Measurements from ENCODE around the gene ELOVL5. TPM values are rescaled to one million over a fixed set of nuclear protein-coding genes. Genes with fewer than 3 reads are reported as not detected.
"Not testable (repeated sequence)": the region's sequence is repeated elsewhere in the genome, so short reads cannot be mapped to it uniquely, and the experiment has no call there.

ELOVL5 gene
- total and polyA plus RNA-seq, 2 donors (not counting 1 experiment from before 2014, with no cell fraction given): 128 to 144 TPM

DNA sequence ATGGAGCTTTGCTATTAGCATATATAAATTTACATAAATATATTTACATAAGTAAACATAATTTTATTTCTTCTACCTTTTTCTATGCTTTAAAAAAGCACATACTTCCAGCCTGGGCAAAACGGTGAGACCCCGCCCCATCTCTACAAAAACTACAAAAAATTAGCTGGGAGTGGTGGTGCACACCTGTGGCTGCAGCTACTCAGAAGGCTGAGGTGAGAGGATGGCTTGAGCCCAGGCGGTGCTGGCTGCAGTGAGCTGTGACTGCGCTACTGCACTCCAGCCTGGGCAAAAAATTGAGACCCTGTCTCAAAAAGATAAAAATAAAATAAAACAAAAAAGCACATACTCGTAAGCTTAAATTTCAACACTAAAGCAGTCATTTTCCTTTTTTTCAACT, 30.3 kb downstream of the ELOVL5 start:
- ChIA-PET CTCF (interaction anchor here (1.4 to 1.6 kb wide), 2 partner anchors 9 to 30 kb away, joined by 3 to 7 read pairs; no protein-coding TSS in a partner anchor), POLR2A (no interaction called here)
- TF ChIP-seq, protein P1, sequence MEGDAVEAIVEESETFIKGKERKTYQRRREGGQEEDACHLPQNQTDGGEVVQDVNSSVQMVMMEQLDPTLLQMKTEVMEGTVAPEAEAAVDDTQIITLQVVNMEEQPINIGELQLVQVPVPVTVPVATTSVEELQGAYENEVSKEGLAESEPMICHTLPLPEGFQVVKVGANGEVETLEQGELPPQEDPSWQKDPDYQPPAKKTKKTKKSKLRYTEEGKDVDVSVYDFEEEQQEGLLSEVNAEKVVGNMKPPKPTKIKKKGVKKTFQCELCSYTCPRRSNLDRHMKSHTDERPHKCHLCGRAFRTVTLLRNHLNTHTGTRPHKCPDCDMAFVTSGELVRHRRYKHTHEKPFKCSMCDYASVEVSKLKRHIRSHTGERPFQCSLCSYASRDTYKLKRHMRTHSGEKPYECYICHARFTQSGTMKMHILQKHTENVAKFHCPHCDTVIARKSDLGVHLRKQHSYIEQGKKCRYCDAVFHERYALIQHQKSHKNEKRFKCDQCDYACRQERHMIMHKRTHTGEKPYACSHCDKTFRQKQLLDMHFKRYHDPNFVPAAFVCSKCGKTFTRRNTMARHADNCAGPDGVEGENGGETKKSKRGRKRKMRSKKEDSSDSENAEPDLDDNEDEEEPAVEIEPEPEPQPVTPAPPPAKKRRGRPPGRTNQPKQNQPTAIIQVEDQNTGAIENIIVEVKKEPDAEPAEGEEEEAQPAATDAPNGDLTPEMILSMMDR (IDR thresholded peaks at IDR 0.05): no peak
- TF ChIP-seq EZH2 (IDR thresholded peaks at IDR 0.05; ENCODE audit: borderline replicate concordance, insufficient read depth, low read depth, low read length, poor library complexity, severe bottlenecking): no peak
- H3K4me1 ChIP-seq (ENCODE audit: control insufficient read depth in 2 of 2, insufficient read depth in 2 of 2, low read length in 2 of 2): peaks cover 51 to 64% of the 10 kb centered on the region in 2 donors
- peaks cover 2 to 26% of the 10 kb centered on the region in 2 experiments for H3K36me3 ChIP-seq (replicated peaks in 1 of 2; ENCODE audit: control extremely low read depth in 1 of 2, control insufficient read depth in 1 of 2, extremely low read depth in 1 of 2, insufficient read depth in 2 of 2, low read length in 1 of 2)
- H3K4me1 Mint-ChIP-seq: peaks cover 78% of the 10 kb centered on the region
- no peaks in the 10 kb centered on the region for H3K9me3 Mint-ChIP-seq (ENCODE audit: insufficient read depth)
- intact Hi-C loops (cut with micrococcal nuclease): no loop called here
- no peak overlapping the region for H3K4me2 ChIP-seq (replicated peaks; ENCODE audit: low read depth, low read length, poor library complexity, severe bottlenecking)
- WGBS (ENCODE audit: insufficient coverage): 100% methylated on average over 1 of the region's 5 CpGs
- H3K79me2 ChIP-seq (ENCODE audit: control insufficient read depth, insufficient read depth, low read length): peaks cover 100% of the 10 kb centered on the region
- no peak overlapping the region for H3K27ac ChIP-seq (ENCODE audit: low read length in 2 of 2)
- H3K4me3 ChIP-seq (ENCODE audit: control extremely low read depth in 1 of 5, extremely low read depth in 1 of 5, insufficient read depth in 1 of 5, low read depth in 2 of 5, low read length in 4 of 5): no peak overlapping the region
- H3K9me3 ChIP-seq (ENCODE audit: control extremely low read depth in 1 of 3, control insufficient read depth in 2 of 3, insufficient read depth in 1 of 3, low read length in 2 of 3): peaks cover 0 to 3% (median 0%) of the 10 kb centered on the region in 3 donors
- no peak overlapping the region for H3K4me3 Mint-ChIP-seq
- no peak overlapping the region for H2AFZ ChIP-seq (ENCODE audit: insufficient read depth, low read depth, low read length, poor library complexity, severe bottlenecking)
- H3K9ac ChIP-seq (ENCODE audit: low read length): no peak overlapping the region
- H3K27ac Mint-ChIP-seq: no peak overlapping the region
- no peaks in the 10 kb centered on the region for H3K27me3 Mint-ChIP-seq
- DNase-seq: no peak
- peaks cover 61% of the 10 kb centered on the region for H4K20me1 ChIP-seq (ENCODE audit: control insufficient read depth, insufficient read depth, low read length, poor library complexity, severe bottlenecking)
- no peak for ATAC-seq (ENCODE audit: low read depth)
- H3K27me3 ChIP-seq (replicated peaks in 1 of 4; ENCODE audit: control extremely low read depth in 1 of 4, control insufficient read depth in 3 of 4, insufficient read depth in 4 of 4, low read length in 3 of 4): no peaks in the 10 kb centered on the region

DNA sequence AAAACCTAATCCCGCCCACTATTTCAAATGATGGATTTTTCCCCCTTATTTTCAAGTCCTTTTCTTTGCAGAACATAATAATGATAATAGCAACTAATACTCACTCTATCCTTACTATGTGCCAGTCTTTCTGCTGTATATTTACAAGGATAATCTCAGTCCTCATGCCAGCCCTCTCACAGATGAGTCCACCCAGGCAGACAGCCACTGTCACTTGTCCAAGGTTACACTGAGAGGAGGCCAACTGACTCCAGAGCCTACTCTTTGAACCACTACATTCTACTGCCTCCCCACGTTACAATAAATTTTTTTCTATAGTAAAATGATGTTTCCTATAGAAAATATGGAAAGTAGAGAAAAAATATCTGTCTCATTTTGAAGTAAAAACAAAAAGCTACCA, 30.9 kb downstream of the ELOVL5 start:
- no peaks in the 10 kb centered on the region for H3K9me3 Mint-ChIP-seq (ENCODE audit: insufficient read depth)
- intact Hi-C loops (cut with micrococcal nuclease): no loop called here
- Histone ChIP-seq H3K4me2 (replicated peaks; ENCODE audit: low read depth, low read length, poor library complexity, severe bottlenecking) (no peak overlapping the region), H4K20me1 (ENCODE audit: control insufficient read depth, insufficient read depth, low read length, poor library complexity, severe bottlenecking) (peaks cover 62% of the 10 kb centered on the region), H3K9ac (ENCODE audit: low read length) (no peak overlapping the region), H3K36me3 (replicated peaks in 1 of 2; ENCODE audit: control extremely low read depth in 1 of 2, control insufficient read depth in 1 of 2, extremely low read depth in 1 of 2, insufficient read depth in 2 of 2, low read length in 1 of 2) (peaks cover 2 to 21% of the 10 kb centered on the region in 2 experiments), H3K27me3 (replicated peaks in 1 of 4; ENCODE audit: control extremely low read depth in 1 of 4, control insufficient read depth in 3 of 4, insufficient read depth in 4 of 4, low read length in 3 of 4) (no peaks in the 10 kb centered on the region), H3K79me2 (ENCODE audit: control insufficient read depth, insufficient read depth, low read length) (peaks cover 100% of the 10 kb centered on the region), H2AFZ (ENCODE audit: insufficient read depth, low read depth, low read length, poor library complexity, severe bottlenecking) (no peak overlapping the region), H3K4me3 (ENCODE audit: control extremely low read depth in 1 of 5, extremely low read depth in 1 of 5, insufficient read depth in 1 of 5, low read depth in 2 of 5, low read length in 4 of 5) (no peak overlapping the region), H3K9me3 (ENCODE audit: control extremely low read depth in 1 of 3, control insufficient read depth in 2 of 3, insufficient read depth in 1 of 3, low read length in 2 of 3) (peaks cover 0 to 3% (median 0%) of the 10 kb centered on the region in 3 donors), H3K4me1 (ENCODE audit: control insufficient read depth in 2 of 2, insufficient read depth in 2 of 2, low read length in 2 of 2) (peaks cover 55 to 64% of the 10 kb centered on the region in 2 donors), H3K27ac (ENCODE audit: low read length in 2 of 2) (peak overlapping the region in 1 of 2 donors; percentile 25)
- CTCF ChIA-PET: interaction anchor here (1.4 kb wide), 1 partner anchor 30 kb away, joined by 3 read pairs; no protein-coding TSS in a partner anchor
- no CpG with 5 or more reads among the region's 2 CpGs for WGBS (ENCODE audit: insufficient coverage)
- no peak overlapping the region for H3K27ac Mint-ChIP-seq
- H3K4me1 Mint-ChIP-seq: peaks cover 78% of the 10 kb centered on the region
- DNase-seq: no peak
- H3K4me3 Mint-ChIP-seq: no peak overlapping the region
- POLR2A ChIA-PET: no interaction called here
- H3K27me3 Mint-ChIP-seq: no peaks in the 10 kb centered on the region
- ATAC-seq (ENCODE audit: low read depth): no peak
- no peak for TF ChIP-seq EZH2 (IDR thresholded peaks at IDR 0.05; ENCODE audit: borderline replicate concordance, insufficient read depth, low read depth, low read length, poor library complexity, severe bottlenecking)
- TF ChIP-seq, protein P1 (IDR thresholded peaks at IDR 0.05): no peak

DNA sequence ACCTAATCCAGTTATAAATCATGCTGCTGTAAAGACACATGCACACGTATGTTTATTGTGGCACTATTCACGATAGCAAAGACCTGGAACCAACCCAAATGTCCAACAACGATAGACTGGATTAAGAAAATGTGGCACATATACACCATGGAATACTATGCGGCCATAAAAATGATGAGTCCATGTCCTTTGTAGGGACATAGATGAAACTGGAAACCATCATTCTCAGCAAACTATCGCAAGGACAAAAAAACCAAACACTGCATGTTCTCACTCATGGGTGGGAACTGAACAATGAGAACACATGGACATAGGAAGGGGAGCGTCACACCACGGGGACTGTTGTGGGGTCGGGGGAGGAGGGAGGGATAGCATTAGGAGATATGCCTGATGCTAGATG, 31.5 kb downstream of the ELOVL5 start:
- Mint-ChIP-seq H3K4me1 (peaks cover 78% of the 10 kb centered on the region), H3K27ac (peak overlapping the region; percentile 4)
- peaks cover 100% of the 10 kb centered on the region for H3K79me2 ChIP-seq (ENCODE audit: control insufficient read depth, insufficient read depth, low read length)
- H2AFZ ChIP-seq (ENCODE audit: insufficient read depth, low read depth, low read length, poor library complexity, severe bottlenecking); POLR2A ChIA-PET; H3K27me3 ChIP-seq (replicated peaks in 1 of 4; ENCODE audit: control extremely low read depth in 1 of 4, control insufficient read depth in 3 of 4, insufficient read depth in 4 of 4, low read length in 3 of 4); H3K4me2 ChIP-seq (replicated peaks; ENCODE audit: low read depth, low read length, poor library complexity, severe bottlenecking); ATAC-seq (ENCODE audit: low read depth); H3K4me3 ChIP-seq (ENCODE audit: control extremely low read depth in 1 of 5, extremely low read depth in 1 of 5, insufficient read depth in 1 of 5, low read depth in 2 of 5, low read length in 4 of 5); intact Hi-C loops (cut with micrococcal nuclease); H3K4me3 Mint-ChIP-seq; H3K27me3 Mint-ChIP-seq; H3K9me3 ChIP-seq (ENCODE audit: control extremely low read depth in 1 of 3, control insufficient read depth in 2 of 3, insufficient read depth in 1 of 3, low read length in 2 of 3); H3K9me3 Mint-ChIP-seq (ENCODE audit: insufficient read depth); DNase-seq; H3K9ac ChIP-seq (ENCODE audit: low read length): not testable (repeated sequence)
- peaks cover 2 to 15% of the 10 kb centered on the region in 2 experiments for H3K36me3 ChIP-seq (replicated peaks in 1 of 2; ENCODE audit: control extremely low read depth in 1 of 2, control insufficient read depth in 1 of 2, extremely low read depth in 1 of 2, insufficient read depth in 2 of 2, low read length in 1 of 2)
- peaks cover 67% of the 10 kb centered on the region for H4K20me1 ChIP-seq (ENCODE audit: control insufficient read depth, insufficient read depth, low read length, poor library complexity, severe bottlenecking)
- CTCF ChIA-PET: interaction anchor here (1.0 kb wide), 1 partner anchor 94 kb away, joined by 4 read pairs; no protein-coding TSS in a partner anchor
- WGBS (ENCODE audit: insufficient coverage): no CpG with 5 or more reads among the region's 8 CpGs
- peaks cover 55 to 64% of the 10 kb centered on the region in 2 donors for H3K4me1 ChIP-seq (ENCODE audit: control insufficient read depth in 2 of 2, insufficient read depth in 2 of 2, low read length in 2 of 2)
- H3K27ac ChIP-seq (ENCODE audit: low read length in 2 of 2): peak overlapping the region in 1 of 2 donors; percentile 56
